ENCODE data around the gene RNU4-1.
A peak's percentile ranks its signal among the peaks of the same experiment; 100 is the strongest.

The RNU4-1 gene

GRCh38 chr12:120287491-120287890, 5.5 kb downstream of the RNU4-1 start:
- DNase-seq, result no peak

DNA sequence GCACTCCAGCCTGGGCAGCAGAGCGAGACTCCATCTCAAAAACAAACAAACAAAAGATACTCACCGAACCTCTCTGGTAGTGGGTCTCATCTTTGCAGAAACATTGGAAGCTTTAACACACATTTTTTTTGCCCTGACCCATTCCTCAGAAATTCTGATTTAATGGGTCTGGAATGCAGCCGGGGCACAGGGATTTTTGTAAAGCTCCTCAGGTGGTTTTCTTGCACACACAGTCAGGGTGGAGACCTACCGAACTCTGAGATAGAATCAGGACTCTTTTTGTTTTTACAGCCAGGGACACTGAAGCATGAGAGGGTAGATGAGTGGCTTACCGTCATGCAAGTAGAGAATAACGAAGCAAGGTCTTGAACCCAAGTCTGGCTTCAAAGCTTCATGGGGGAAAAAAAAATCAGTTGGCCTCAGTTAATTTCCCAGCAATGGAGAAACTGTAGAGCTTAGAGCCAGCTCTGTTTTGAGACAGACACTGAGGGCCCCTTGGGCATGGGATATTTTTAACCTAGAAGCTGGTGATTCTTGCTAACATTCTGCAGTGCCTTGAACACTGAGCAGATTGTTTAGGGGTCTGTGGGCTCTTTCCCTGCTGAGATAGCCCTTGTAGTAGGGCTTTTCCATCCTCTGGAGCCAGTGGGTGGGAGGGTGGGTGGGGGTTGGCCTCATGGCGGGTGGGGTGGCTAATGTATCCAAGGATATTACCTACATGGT, 6.1 kb downstream of the RNU4-1 start:
- no peak for DNase-seq

DNA sequence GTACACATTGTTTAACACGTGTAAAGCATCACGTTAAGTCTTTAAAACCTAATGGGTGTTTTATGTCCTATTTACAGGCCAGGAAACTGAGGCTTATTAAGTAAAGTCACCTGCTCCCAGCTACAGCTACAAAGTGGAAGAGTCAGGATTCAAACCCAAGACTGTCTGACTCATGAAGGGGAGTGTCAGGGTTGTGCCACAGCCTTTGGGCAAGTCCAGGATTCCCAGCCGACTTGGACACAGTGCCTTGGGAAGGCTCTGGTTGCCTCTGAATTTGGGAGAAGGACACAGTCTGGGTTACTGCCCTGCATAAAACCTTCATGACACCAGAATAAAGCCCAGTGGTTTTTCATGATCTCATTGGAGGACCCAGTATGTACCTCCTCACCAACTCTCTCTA, 8.7 kb downstream of the RNU4-1 start:
- DNase-seq, result no peak

DNA sequence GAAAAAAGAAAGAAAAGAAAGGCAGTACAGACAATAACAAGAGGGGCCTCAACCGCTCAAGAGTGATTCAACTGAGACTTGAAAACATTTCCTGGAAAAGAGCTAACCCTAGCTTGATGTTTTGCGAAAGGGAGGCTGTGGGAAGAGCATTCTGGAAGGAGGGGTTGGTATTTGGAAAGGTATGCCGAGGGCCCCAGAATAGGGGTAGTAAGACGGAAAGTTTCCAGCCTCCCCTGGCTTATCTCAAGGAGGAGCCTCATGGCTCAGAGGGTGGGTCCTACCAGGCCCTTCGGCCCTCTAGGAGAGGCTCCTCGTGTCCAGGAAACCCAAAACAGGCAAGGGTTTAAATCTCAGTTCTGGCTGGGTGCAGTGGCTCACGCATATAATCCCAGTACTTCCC, 9.7 kb downstream of the RNU4-1 start:
- no peak for DNase-seq

GRCh38 chr12:120278137-120279069, 14.6 kb downstream of the RNU4-1 start:
- no peak for DNase-seq

- no peak for DNase-seq
These were observed 16.3 kb downstream of the RNU4-1 start for GRCh38 chr12:120276734-120277133.

GRCh38 chr12:120267736-120268135, 25.3 kb downstream of the RNU4-1 start:
- DNase-seq, result no peak

- no peak for DNase-seq
These were observed 26.7 kb downstream of the RNU4-1 start for GRCh38 chr12:120266180-120266870.

GRCh38 chr12:120265473-120266179, 27.4 kb downstream of the RNU4-1 start, which contains the start of gene PXN:
Gene PXN (minus strand): TSS chr12:120265730. CDS start chr12:120265629, 101 bp downstream.
- peak; percentile 92 for DNase-seq

- no peak for DNase-seq
These were observed 28.0 kb downstream of the RNU4-1 start for GRCh38 chr12:120264904-120265472.

- DNase-seq, result no peak
These were observed 28.7 kb downstream of the RNU4-1 start for GRCh38 chr12:120264086-120264903.

DNA sequence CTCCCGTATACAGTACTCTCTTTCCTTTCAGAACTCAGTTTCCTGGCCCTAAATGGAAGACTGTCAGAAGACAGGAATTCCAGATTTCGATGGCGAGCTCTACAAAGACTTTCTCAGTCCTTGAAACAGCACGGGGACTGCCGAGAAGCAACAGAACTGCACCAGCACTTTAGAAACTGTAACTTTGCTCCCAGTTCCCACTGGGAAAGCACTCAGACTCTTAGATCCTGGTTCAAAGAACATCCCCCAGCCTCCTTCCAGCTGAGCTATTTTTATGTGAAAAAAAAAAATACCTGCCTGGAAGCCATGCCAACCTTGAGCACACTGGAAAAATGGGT, 29.3 kb downstream of the RNU4-1 start:
- no peak for DNase-seq

DNA sequence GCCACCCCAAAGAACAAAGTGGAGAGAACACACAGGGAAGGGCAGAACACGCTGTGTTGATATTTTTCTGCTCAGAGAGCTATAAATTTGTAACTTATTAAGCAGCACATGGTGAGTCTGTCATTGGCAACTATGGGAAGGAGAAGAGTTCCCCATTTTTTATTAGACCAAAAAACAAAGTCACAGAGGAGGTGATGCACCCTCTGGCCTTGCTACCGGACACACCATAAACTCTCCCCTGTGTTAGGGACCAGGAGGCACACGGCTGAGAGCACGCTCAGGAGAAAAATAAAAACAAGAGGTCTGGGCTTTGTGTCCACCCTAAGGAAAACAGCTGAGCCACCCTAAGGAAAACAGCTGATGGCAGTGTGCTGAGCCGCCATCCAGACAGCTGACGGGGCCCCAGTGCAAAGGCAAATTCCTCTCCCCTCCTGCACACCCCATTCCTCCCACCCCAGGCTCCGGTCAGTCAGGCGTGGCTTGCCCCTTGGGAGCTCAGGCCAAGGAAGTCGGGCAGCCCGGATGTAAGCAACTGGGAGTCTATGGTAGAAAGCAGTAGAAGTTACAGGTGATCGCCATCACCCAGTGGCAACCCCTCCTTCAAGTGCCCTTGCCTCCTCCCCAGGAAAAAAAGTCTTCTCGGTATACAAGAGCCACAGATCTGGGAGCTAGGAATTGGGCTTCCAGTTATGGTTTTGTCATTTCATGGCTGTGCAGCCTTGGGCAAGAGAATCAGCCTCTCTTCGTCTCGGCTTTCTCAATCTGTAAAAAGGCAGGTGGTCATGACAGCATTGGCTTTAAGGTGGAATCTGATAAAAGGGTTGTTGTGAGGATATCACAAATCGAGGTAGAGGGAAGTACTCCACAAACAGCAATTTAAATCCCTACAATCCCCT, 29.9 kb downstream of the RNU4-1 start:
- DNase-seq, result no peak

GRCh38 chr12:120261951-120262851, 30.8 kb downstream of the RNU4-1 start:
- DNase-seq, result no peak

DNA sequence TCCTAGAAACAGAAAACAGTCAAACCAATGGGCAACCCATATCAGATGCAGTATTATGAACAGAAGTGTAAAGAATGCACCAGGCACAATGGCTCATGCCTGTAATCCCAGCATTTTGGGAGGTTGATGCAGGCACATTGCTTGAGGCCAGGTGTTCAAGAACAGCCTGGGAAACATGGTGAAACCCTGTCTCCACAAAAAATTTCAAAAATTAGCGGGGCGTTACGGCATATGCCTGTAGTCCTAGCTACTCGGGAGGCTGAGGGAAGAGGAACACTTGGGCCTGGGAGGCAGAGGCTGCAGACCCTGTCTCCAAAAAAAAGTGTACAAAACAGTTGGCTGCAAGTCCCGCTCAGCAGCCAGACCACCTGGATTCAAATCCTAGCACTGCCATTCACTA, 32.4 kb downstream of the RNU4-1 start:
- no peak for DNase-seq

- DNase-seq, result no peak
These were observed 33.4 kb downstream of the RNU4-1 start for GRCh38 chr12:120259418-120260202.

DNA sequence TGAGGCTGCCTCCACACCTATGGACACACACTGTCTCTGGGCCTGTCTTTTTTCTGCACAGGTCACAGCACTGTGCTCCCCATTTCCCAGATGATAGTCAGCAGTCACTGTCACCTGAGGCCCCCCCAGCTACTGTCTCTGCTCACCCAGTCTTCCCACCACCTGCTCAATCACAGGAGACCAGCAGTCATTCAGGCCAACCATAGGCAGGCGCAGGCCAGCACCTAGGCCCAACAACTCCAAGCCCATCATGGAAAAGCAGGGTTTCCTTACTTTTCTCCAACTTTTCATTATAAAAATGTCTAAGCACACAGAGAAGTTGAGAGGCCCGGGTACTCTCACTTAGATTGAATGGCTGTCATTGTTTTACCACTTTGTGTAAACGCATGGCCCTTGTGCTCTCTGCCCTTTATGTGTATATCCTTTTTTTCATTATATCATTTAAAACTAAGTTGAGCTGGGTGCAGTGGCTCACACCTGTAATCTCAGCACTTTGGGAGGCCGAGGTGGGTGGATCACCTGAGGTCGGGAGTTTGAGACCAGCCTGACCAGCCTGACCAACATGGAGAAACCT, 34.6 kb downstream of the RNU4-1 start:
- DNase-seq, result no peak
